Fibroblast of skin of back (primary cell): ENCODE data around the gene CPTP. TPM values are rescaled to one million over a fixed set of nuclear protein-coding genes. Genes with fewer than 3 reads are reported as not detected.
A peak's percentile ranks its signal among the peaks of the same experiment; 100 is the strongest.

Source experiments
- DNase-seq: peaks from one replicate; pipeline ENCODE4 v3.0.0-alpha.2; 2013
- polyA plus RNA-seq, 2 experiments: library from polyadenylated mRNA; unstranded; fragments of 120-200 nt; gene quantifications; one replicate each; pipeline ENCODE4 v1.2.1, GENCODE V29; 2013; ENCODE audit not compliant: insufficient read length in 2 of 2

The CPTP gene
- 25.3 TPM for polyA plus RNA-seq (2013, experiment 1 of 2; ENCODE audit: insufficient read length)
- polyA plus RNA-seq (2013, experiment 2 of 2; ENCODE audit: insufficient read length) = 16.5 TPM

DNA sequence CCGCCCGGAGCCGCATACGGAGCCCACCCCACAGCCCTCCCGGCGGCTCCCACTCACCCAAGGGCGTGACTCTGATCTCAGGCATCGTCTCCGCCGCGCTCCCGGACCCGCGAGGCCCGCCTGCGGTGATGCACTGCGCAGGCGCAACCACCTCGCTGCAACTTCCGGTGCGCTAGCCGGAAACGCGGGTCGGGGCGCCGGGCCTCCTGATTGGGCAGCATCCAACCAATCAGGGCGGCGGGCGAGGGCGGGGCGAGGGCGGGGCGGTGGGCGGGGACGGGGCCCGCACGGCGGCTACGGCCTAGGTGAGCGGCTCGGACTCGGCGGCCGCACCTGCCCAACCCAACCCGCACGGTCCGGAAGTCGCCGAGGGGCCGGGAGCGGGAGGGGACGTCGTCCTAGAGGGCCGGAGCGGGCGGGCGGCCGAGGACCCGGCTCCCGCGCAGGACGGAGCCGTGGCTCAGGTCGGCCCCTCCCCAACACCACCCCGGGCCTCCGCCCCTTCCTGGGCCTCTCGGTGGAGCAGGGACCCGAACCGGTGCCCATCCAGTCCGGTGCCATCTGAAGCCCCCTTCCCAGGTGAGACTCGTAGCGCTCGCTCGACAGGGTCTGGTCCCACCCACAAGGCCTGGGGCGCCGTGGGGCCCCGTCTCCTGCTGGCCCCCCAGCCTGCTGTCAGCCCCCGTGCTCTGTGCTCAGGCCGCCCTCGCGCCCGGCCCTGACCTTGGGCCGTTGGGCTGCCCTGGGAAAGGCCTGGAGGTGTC, at the start of gene CPTP, which contains the start of gene INTS11:
CPTP (plus strand) TSS at position 279 of the 764 bp plus-strand sequence. CDS start 2,109 bp downstream, outside the sequence.
INTS11 (minus strand) TSS at position 137 of the 764 bp plus-strand sequence; CDS start at position 85, 52 bp downstream.
- peak; percentile 88 for DNase-seq

DNA sequence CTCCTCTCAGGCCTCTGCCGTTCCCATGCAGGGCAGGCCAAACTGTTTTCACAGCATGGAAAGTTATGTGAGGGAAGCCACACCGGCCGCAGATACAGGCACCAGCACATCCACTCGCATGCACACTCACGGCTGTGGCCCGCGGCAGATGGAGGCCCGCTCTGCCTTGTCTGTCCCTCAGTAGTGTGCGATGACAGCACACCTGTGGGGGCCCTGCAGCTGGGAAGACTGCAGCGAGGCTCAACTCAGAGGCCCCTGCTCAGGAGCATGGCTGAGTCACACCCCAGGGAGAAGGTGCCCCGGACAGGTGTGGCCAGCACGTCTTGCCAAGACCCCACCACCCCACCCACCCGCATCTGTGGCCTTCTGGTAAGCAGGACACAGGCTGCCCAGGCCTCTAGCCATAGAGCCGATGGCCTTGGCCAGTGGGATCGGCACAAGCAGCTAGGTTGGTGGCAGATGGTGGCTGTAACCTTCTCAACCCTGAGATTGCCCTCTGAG, 49.6 kb upstream of the CPTP start:
- no peak for DNase-seq

DNA sequence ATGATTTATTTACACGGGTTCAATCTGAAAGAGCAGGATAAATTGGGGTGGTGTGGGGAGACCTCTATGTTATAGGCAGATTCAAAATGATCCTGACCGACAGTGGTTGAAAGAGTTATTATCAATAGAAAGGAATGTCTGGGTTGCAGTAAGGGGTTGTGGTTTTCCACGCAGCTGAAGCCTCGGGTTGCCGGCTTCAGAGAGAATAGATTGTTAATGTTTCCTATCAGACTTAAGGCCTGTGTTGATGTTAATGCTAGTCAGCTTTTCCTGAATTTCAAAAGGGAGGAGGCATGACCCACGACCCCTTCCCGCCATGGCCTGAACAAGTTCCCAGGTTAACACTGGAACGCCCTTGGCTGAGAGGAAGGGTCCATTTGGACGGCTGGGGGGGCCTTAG, 48.8 kb upstream of the CPTP start:
- DNase-seq = no peak

DNA sequence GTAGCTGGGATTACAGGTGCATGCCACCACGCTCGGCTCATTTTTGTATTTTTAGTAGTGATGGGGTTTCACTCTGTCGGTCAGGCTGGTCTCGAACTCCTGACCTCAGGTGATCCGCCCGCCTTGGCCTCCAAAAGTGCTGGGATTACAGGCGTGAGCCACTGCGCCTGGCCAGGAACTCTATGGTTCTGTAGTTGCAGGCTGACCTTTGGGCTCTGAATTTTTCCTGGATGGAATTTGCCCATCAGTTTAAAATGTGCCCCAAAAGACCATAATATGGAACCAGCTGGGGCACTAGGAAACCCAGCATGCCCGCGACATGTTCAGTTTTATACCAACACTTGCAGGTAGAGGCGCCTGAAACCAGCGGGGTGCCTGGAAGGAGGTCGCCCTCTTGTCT, 46.0 kb upstream of the CPTP start:
- DNase-seq = no peak

DNA sequence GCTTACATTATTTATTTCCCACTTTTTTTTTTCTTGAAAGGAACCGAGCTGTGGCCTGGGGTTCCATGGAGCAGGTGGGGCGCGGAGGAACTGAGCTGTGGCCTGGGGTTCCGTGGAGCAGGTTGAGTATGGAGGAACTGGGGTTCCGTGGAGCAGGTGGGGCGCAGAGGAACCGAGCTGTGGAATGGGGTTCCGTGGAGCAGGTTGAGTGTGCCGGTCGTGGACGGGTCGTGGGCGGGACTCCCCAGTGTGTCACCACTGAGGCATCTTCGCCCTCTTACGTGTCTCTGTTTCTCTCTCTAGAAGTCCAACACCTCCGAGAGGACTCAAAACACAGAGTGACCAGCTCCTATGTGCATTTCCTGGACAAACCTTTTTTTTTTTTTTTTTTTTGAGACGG, 45.6 kb upstream of the CPTP start:
- DNase-seq = no peak

DNA sequence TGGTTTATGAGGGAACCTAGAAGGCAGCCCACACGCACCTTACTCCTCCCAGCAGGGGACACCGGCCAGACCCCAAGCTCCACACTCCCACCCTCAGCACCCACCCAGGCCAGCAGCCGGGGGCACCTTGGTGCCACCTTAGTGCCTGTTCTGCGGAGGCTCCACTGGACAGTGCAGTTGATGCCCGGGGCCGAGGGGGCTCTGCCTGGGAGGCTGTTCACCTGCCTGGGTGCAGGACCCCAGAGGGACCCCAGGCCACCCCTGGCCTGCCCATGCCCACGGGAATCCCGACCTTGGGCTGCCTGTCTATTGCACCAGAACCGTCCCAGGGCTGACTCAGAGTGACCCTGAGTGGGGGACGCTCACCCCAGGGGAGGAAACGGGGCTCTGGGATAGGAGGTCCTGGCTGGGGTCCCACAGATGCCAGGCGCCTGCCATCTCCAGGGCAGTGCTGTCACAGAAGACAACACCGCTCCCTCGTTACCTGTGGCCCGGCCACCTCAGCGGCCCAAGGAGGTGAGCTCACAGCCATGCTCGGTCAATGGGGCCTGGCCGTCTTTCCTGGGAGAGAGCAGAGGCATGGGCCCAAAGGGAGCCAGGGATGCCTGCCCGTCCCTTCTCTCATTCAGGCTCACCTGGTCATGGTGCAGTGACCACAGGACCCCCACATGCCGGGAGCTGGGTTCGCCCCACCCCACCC, 43.7 kb upstream of the CPTP start:
- DNase-seq = no peak

DNA sequence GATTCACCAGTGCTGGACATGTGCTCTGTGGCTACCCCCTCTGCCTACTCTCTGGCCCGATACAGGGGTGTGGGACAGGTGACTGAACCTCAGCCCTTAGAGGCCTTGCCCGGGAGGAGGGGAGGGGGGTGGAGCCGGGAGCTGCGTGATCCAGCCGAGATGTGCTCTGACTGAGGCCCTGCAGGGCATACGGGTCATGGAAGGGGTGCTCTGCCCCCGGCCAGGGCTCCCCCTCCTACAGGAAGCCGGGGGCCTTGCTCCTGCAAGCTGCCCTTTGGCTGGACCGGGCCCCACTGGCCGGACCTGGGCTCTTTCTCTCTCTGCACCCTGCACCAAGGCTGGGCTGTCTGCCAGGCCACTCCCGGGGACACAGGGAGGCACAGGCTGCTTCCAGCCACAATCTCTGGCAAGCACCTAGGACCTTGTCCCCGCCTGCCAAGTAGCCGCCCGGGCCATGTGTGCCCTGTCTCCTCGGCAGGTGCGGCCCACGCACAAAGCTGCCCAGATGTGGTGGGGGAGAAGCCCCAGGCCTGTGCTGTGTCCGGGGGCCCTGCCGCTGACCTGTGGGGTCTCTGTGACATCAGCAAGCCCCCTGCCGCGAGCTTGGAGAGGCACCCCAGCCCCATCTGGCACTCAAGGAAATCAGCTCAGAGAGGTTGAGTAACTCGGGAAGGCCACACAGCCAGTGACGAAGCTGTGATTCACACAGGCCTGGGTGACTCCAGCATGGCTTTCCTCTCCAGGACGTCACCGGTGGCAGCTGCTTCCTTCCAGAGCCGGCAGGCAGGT, 42.9 kb upstream of the CPTP start:
- DNase-seq = no peak

DNA sequence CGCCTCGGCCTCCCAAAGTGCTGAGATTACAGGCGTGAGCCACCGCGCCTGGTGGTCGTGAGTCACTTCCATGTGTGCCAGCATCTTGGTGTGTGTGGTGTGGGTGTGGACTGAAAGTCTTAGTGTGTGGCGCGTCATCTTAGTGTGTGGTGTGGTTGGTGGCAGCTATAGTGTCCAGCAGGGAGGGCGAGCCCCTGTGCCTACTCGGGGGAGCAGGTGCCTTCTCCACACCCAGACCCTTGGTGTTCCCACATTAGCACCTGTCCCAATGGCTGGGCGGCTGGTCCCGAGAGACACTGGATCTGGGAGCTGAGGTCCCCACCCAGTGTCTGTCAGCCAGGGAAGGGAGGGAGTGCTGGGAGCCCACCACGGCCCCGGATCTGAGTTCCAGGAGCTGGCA, 41.6 kb upstream of the CPTP start:
- DNase-seq = peak; percentile 44

DNA sequence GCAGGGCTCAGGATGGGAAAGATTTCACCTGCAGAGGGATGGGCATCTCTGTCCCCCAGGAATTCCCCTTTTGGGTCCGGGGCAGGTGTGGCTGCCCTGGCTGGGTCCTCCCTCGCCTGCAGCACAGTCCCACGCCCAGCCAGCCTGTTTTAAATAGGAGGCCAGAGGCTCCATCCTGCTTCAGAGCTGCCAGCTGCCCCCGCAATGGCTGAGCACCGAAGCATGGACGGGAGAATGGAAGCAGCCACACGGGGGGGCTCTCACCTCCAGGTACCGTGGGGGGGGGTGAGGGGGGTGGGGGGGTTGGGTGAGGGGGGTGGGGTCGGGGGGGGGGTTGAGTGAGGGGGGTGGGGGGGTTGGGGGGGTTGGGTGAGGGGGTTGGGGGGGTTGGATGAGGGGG, 40.8 kb upstream of the CPTP start:
- no peak for DNase-seq

DNA sequence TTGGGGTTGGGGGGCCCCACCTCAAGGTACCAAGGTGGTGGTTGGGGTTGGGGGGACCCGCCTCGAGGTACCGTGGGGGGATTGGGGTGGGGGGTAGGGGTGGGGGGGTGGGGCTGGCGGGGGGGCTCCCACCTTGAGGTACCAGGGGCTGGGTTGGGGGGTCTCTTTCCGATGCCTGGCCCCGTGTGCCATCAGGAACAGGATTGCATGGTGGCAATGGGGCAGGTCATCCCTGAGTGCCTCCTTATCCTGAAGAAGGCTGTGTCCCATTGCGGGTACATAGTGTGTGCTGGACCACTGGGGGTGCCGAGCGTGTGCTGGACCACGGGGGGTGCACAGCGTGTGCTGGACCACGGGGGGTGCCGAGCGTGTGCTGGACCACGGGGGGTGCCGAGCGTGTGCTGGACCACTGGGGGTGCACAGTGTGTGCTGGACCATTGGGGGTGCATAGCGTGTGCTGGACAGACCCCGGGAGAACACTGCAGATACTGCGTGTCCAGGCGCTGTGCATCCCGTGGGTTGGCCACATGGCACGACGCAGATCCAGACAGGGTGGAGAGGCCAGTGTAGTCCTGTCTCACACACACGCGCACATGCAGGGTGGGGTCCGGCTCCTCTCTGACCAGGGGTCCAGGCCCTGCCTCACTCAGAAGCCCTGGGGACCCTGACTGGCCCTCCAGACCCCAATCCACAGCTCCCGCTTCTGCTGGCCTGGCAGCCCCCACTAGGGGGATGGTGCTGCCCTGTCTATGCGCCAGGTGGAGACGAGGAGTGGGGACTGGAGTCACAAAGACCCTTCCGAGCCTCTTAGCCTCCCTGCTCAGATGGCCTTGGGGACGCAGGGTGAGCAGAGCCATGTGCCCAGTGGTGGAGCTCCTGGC, 40.1 kb upstream of the CPTP start:
- no peak for DNase-seq

DNA sequence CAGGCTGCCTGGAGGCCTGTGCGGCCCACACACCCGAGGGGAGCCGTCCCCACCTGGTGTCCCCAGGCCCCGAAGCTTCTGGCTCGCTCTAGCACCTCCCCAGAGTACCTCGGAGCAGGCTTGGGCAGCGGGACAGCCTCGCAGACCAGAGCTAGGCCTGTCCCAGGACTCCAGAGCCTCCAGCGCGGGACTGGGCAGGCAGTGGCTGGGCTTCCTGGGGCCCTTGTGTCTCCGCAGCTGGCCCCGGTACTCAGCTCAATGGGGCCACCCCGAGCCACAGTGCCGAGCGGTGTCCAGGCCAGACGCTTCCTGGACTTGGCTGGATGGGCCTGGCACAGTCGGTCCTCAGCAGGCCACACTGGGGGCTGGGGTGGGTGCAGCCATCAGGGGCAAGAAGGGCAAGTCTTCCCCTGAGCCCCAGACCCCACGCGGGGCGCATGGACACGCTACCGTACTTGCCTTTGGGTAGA, 39.5 kb upstream of the CPTP start:
- no peak for DNase-seq

DNA sequence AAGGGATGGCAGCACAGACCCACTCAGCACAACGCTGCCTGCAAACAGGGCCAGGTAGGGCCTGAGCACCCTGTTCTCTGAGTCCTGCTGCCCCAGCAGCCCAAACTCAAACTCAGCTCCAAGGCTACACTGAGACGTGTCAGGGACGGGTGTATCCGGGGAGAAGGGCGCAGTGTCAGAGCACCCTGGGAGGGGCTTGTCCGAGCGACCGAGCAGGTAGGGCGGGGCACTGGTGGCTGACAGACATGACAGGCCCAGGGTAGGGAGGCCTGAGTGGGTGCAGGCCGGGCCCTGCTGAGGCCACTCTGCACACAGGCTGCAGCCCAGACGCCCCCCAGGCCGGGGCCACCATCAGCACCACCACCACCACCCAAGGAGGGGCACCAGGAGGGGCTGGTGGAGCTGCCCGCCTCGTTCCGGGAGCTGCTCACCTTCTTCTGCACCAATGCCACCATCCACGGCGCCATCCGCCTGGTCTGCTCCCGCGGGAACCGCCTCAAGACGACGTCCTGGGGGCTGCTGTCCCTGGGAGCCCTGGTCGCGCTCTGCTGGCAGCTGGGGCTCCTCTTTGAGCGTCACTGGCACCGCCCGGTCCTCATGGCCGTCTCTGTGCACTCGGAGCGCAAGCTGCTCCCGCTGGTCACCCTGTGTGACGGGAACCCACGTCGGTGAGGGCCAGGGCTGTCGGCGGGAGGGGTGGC, 38.8 kb upstream of the CPTP start:
- no peak for DNase-seq

DNA sequence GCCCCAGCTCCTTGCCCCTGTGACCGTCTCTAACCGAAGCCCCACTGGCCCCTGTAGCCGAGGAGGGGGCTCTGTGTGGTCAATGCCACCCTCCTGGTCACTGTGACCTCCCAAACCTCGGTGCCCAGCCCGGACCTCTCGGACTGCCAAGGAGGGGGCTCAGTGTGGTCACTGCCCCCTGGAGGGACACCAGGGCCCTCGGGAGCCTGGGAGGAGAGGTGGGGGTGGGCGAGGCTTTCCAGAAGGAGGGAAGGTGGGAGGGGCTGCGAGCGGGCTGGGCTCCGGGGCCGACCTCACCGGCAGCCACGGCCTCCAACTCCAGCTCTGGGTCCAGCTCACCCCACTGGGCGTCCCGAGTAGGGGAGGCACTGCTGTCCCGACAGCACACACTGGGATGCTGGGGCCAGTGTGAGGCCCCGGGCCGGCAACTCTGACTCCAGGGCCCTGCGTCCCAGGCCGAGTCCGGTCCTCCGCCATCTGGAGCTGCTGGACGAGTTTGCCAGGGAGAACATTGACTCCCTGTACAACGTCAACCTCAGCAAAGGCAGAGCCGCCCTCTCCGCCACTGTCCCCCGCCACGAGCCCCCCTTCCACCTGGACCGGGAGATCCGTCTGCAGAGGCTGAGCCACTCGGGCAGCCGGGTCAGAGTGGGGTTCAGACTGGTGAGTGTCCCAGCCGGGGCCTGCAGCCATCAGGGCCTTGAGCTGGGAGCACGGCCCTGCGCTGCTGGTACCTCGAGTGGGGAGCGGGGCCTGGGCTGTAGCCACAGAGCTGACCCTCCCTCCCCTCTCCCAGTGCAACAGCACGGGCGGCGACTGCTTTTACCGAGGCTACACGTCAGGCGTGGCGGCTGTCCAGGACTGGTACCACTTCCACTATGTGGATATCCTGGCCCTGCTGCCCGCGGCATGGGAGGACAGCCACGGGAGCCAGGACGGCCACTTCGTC, 38.0 kb upstream of the CPTP start:
- no peak for DNase-seq

DNA sequence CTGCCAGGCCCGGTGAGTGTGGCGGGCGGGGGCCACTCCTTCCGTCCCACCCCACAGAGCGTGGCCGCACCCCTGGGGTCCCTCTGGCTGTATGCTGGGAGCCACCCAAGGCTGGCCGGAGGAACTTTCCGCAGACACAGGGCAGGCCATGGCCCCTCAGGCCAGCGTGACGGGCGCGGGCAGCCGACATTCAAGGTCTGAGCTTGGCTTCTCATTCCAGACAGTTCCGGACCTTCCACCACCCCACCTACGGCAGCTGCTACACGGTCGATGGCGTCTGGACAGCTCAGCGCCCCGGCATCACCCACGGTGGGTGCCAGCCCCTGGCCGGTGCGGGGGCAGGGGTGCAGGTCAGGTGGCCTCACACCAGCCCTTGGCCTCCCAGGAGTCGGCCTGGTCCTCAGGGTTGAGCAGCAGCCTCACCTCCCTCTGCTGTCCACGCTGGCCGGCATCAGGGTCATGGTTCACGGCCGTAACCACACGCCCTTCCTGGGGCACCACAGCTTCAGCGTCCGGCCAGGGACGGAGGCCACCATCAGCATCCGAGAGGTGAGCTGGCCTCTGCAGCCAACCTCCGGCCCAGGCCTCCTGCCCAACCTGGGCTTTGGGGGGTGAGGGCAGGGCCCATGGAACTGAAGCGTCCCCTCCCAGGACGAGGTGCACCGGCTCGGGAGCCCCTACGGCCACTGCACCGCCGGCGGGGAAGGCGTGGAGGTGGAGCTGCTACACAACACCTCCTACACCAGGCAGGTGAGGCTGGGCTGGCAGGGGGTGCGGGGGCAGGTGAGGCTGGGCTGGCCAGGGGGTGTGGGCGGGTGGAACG, 37.1 kb upstream of the CPTP start:
- no peak for DNase-seq

DNA sequence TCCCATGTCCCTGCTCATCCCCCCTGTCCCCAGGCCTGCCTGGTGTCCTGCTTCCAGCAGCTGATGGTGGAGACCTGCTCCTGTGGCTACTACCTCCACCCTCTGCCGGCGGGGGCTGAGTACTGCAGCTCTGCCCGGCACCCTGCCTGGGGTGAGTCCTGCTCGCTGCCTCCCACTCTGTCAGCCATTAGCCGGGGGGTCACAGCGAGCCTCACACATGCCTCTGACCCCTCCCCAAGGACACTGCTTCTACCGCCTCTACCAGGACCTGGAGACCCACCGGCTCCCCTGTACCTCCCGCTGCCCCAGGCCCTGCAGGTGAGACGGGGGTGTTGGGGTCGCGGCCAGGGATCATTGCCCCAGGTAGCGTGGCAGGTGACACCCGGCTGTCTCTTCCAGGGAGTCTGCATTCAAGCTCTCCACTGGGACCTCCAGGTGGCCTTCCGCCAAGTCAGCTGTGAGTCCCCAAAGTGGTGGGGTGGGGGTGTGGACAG, 34.3 kb upstream of the CPTP start:
- DNase-seq = peak; percentile 51

DNA sequence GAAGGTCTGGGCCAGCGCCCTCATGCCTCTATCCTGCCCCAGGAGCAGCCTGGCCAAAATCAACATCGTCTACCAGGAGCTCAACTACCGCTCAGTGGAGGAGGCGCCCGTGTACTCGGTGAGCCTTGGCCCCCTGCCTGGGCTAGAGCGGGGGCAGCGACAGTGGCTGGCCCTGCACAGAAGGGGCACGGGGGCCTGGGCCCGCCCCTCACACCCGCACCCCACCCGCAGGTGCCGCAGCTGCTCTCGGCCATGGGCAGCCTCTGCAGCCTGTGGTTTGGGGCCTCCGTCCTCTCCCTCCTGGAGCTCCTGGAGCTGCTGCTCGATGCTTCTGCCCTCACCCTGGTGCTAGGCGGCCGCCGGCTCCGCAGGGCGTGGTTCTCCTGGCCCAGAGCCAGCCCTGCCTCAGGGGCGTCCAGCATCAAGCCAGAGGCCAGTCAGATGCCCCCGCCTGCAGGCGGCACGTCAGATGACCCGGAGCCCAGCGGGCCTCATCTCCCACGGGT, 33.5 kb upstream of the CPTP start:
- DNase-seq = no peak

DNA sequence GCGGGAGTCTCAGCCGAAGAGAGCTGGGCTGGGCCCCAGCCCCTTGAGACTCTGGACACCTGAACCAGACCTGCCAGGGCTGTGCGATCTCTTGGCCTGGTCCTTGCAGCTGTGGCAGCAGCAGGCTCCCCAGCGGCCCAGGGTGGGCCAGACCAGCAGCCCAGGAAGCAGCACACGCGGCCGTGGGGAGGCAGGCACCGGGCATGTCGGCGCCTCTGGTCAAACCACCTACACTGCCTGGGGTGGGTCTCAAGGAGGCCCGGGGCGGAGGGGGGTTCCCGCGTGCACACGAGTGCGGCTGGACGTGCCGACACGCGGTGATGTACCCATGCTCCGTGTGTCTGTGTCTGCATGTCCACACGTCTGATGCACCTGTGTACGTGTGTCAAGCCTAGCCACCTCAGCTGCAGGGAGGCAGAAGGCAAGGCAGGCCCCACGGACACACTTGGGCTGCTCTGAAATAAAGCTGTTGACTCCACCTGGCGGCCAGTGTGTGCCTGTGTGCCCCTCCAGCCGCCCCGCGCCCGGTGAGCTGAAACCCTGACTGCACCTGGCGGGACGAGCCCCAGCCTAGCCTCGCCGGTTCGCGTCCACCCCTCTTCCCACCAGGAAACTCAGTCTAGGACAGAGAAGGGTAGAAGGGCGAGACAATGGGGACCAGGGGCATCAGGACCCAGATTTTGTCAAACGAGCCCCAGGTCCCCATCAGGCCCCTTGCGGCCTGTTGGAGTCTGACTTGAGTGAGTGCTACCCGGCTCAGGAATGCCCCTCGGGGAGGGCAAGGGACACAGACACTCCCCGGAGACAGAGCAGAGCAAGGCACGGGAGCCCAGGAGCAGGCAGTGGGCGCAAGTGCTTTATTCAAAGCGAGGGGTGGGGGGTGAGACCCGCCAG, 32.8 kb upstream of the CPTP start:
- peak; percentile 58 for DNase-seq

DNA sequence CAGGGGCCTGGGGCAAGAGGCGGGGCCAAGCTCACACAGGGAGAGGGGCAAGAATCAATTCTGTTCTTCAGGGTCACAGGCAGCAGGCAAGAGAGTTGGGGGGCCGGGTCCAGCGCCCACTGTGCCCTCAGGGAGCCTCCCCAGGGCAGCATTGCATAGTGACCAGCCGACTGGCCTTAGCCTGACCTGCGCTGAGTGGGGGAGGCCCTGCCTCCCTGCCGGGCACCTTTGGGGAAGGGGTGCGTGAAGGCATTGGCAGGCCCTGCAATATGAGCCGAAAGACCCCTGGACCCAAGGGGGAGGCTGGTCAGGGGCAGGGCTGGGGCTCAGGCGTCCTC, 32.2 kb upstream of the CPTP start:
- DNase-seq = no peak
